OCI-LY1 (cell line): Measurements from ENCODE around the gene PGAM5.

Source experiments
- CTCF ChIP-seq: fragments of 200-600 bp; sonication (generic), shearing (Covaris generic); IDR thresholded peaks from 2 replicates; pipeline ENCODE4 v1.5.1; 2017; ENCODE audit warnings: mild to moderate bottlenecking, antibody characterized with exemption, low read length, moderate library complexity, mixed read lengths
- EZH2 ChIP-seq: fragments of 200-600 bp; sonication (generic), shearing (Covaris generic); IDR thresholded peaks from 2 replicates; pipeline ENCODE4 v1.8.0; 2017; ENCODE audit warnings: borderline replicate concordance, mixed run types, mild to moderate bottlenecking, antibody characterized with exemption, low read length, moderate library complexity, mixed read lengths

- TF ChIP-seq CTCF (no peak), EZH2 (no peak)
These were observed 8.7 kb downstream of the PGAM5 start for GRCh38 chr12:132719141-132719953.
